GM18499 (cell line): ENCODE data around the gene LRRTM4.
"Not testable (repeated sequence)": the region's sequence is repeated elsewhere in the genome, so short reads cannot be mapped to it uniquely, and the experiment has no call there.

ENCODE experiments used
- ATAC-seq: cut with Tn5 transposase; IDR thresholded peaks from one replicate; pipeline ENCODE4 v1.9.1; 2021; ENCODE audit warnings: moderate number of reproducible peaks; ENCODE audit not compliant: insufficient read depth, unreplicated experiment

LRRTM4 gene

DNA sequence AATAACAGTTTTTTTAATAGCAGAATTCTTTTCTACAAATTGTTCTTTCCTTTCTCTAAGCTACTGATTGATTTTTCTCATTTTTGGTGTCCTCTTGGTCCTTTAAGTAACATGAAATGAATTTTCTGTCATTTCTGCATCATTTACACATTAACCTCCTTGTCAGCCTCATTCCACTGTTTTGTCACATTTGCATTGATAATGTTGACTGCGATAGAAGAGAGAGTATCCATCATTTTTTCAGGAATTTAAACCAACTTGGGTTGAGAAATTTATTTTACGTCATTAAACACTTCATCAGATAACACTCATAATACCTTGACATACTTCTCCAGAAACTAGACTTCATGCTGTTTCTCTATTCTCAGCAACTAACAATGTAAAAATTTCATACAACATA is 422.2 kb downstream of the LRRTM4 start:
- ATAC-seq = no peak

DNA sequence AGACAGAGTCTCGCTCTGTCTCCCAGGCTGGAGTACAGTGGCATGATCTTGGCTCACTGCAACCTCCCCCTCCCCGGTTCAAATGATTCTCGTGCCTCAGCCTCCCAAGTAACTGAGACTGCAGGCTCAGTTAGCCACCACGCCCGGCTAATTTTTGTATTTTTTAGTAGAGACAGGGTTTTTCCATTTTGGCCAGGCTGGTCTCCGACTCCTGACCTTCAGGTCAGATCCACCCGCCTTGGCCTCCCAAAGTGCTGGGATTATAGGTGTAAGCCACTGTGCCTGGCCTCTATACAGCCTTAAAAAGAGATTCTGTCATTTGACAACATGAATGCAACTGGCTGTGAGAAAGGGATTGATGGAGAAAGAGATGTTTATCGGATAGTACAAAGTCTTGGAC is 426.7 kb downstream of the LRRTM4 start:
- not testable (repeated sequence) for ATAC-seq

DNA sequence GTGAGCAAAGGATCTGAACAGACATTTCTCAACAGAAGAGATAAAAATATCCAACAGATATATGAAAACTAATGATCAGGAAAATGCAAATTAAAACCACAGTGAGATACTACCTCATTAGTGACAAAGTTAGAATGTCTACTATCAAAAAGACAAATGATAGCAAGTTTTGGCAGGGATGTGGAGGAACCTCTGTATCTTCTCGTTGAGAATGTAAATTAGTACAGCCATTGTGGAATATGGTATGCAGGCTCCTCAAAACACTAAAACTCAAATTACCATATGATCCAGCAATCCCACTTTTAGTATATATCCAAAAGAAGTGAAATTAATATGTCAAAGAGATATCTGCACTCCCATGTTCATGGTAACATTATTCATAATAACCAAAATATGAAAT is 427.1 kb downstream of the LRRTM4 start:
- ATAC-seq = no peak

DNA sequence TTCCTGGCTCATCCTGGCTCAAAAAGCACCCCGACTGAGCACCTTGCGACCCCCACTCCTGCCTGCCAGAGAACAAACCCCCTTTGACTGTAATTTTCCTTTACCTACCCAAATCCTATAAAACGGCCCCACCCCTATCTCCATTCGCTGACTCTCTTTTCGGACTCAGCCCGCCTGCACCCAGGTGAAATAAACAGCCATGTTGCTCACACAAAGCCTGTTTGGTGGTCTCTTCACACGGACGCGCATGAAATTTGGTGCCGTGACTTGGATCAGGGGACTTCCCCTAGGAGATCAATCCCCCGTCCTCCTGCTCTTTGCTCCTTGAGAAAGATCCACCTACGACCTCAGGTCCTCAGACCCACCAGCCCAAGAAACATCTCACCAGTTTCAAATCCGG is 433.8 kb downstream of the LRRTM4 start:
- ATAC-seq = not testable (repeated sequence)

DNA sequence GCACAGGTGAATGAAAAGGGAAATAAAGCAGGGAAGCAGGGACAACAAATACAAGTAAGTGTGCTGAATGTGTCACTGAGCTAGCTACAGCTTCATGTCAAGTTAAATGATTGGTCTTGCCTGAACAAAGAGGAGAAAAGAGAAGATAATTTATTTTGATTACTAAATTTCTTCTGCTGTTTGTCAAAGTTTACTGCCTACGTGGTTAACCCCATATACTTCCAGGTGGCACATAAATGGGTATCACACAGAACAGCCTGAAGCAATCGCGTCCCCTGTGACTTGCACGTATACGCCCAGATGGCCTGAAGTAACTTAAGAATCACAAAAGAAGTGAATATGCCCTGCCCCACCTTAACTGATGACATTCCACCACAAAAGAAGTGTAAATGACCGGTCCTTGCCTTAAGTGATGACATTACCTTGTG is 434.2 kb downstream of the LRRTM4 start:
- no peak for ATAC-seq

DNA sequence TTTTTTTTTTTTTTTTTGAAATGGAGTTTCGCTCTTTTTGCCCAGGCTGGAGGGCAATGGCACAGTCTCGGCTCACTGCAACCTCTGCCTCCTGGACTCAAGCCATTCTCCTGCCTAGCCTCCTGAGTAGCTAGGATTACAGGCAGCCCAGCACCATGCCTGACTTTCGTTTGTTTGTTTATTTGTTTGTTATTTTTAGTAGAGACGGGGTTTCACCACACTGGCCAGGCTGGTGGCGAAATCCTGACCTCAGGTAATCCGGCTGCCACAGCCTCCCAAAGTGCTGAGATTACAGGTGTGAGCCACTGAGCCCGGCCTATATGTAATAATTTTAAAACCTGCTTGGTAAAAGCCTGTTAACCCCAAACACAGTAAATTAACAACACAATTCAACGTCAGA is 435.7 kb downstream of the LRRTM4 start:
- ATAC-seq = no peak

GRCh38 chr2:77086051-77086450 is 436.1 kb downstream of the LRRTM4 start:
- no peak for ATAC-seq

DNA sequence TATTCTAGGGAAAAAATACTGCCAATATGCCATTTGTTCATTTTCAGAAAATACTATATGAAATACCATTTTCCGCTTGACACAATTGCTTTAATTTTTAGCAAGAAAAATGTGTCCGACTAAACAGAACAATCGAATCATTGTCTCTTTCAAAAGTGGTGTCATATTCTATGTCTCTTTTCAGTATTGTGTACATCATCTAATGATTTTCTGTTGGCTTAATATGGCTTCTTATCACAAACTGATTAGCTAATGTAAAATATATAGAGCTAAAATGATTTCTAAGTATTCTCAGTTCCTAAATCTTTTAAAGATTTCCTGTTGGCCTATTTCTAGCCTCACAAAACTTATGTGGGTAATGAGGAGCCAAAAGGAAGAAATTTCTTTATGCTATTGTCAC is 436.6 kb downstream of the LRRTM4 start:
- ATAC-seq = no peak

DNA sequence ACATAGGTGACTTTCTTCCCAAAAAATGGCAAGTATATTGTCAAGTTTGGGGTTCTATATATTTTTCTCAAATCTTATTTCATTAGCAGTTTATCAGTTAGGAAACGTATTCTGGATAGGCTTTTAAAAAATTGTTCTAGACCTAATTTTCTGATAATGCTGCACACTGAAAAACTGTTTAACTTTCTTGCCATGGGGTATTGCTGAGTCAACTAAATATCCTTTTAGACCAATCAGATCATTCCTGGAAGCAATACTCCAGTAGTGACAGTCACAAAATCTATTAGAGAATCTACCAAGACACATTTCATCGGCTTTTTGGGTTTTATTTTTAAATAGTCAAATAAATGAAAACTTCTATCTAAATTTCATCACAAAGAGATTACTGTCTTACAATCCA is 440.6 kb downstream of the LRRTM4 start:
- no peak for ATAC-seq

DNA sequence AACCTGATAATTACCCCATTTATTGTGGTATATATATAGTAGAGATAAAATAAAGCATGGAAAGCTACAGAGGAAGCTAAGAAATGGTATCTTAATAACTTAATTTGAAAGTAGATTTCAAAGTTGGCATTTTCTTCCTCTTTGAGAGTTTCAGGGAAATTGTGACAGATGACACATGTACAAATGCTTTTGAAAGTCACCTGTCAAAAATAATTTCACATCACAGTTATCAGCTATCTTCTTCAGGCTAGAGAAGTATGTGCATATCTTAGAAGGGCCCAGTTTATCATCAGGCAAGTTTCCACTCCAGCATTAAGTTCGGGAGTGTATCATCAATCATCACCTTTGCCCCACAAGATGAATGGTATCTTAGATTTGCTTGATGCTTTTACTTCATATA is 457.9 kb downstream of the LRRTM4 start:
- ATAC-seq = no peak

DNA sequence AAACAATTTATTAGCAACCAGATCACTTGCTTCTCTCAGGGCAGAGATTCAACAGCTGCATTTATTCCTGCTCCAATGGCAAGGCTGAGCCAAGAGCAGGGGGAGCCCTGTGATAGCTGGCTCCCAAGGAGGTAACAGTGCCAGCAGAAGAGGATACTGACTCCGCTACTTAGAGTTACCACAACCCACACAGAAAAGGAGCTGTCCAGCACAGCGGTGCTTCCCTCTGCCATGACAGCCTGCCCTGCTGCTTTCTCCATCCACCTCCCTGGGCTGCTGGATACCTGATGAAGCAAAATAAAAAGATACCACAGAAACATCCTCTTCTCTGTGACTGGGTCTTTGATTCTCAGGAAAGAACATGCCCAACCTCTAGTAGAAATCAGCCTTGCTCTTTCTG is 467.2 kb downstream of the LRRTM4 start:
- ATAC-seq = no peak

DNA sequence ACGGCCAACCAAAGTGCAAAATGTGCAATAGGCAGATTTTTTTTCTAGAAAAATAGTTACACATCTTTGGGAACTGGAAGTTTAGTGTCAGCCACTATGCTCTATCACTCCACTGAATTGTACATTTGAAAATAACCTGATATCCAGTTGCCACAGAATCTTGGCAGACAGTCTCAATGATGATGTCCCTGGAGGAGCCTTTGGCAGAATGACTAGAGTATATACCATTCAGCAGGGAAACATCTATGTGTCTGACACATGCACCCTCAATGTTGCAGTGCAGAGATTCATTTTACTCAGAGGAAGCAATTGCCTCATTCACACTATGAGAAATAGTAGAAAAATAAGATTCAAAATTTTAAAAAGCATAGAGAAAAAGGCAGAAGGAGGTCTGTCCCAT is 475.8 kb downstream of the LRRTM4 start:
- no peak for ATAC-seq

DNA sequence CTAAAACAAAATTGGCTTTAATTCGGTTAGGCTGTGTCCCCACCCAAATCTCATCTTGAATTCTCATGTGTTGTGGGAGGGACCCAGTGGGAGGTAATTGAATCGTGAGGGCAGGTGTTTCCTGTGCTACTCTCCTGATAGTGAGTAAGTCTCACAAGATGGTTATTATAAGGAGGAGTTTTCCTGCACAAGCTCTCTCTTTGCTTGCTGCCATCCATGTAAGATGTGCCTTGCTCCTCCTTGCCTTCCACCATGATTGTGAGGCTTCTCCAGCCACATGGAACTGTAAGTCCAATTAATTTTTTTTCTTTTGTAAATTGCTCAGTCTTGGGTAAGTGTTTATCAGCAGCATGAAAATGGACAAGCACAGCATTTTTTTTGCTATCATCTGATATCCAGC is 476.7 kb downstream of the LRRTM4 start:
- ATAC-seq = not testable (repeated sequence)

DNA sequence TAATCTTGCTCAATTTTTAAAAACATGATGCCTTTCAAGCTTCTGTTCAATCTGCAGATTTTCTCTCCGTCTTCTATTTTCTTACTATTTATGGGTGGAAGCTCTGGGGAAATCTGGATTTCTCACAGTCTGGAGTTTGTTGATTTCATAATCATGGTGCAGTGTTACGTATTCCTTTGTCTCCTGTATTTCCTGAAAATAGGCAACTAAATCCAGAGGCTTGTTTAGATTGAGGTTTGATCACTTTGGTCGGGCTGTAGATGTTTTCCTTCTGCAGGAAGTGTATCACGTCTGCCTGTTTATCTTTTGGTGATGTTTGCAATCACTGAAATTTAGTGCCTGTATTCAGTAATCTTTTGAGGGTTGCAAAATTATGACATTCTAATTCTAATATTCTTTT is 487.7 kb downstream of the LRRTM4 start:
- ATAC-seq = no peak

DNA sequence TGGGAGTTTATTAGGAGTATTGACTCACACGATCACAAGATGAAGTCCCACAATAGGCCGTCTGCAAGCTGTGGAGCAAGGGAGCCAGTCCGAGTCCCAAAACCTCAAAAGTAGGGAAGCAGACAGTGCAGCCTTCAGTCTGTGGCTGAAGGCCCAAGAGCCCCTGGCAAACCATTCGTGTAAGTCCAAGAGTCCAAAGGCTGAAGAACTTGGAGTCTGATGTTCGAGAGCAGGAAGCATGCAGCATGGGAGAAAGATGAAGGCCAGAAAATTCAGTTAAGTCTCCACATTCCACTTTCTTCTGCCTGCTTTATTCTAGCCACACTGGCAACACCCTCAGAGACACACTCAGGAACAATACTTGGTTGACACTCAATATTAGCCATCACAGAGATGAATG is 492.9 kb downstream of the LRRTM4 start:
- not testable (repeated sequence) for ATAC-seq

DNA sequence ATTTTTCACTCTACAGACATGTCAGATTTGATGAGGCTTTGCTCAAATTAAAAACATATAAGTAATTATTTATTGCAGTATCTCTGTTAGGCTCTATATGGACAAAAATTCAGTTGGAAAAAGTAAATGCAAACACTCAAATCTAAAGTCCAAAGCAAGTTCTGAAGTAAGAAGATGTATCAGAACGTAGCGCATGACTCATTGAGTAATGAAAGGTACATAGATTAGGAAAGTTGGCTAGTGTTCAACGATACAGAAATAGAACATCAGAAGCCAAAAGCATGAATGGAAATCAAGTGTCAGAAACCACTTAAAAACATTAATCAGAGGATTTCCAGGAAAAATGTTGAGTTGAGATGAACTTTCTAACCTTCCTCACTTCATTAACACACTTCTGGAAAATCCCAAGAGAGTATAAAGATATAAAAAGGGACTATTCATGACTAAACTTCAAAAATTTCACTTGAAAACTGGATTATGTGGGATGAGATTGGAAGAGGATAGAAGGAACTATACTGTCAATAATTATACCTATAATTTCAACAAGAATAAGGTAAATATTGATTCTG is 494.1 kb downstream of the LRRTM4 start:
- no peak for ATAC-seq

GRCh38 chr2:77025714-77026113 is 496.5 kb downstream of the LRRTM4 start:
- ATAC-seq = no peak

- ATAC-seq = no peak
Measured at GRCh38 chr2:77021161-77021560, 501.0 kb downstream of the LRRTM4 start.

- no peak for ATAC-seq
Measured at GRCh38 chr2:77018219-77018618, 504.0 kb downstream of the LRRTM4 start.

- ATAC-seq = no peak
Measured at GRCh38 chr2:77017355-77017745, 504.8 kb downstream of the LRRTM4 start.

DNA sequence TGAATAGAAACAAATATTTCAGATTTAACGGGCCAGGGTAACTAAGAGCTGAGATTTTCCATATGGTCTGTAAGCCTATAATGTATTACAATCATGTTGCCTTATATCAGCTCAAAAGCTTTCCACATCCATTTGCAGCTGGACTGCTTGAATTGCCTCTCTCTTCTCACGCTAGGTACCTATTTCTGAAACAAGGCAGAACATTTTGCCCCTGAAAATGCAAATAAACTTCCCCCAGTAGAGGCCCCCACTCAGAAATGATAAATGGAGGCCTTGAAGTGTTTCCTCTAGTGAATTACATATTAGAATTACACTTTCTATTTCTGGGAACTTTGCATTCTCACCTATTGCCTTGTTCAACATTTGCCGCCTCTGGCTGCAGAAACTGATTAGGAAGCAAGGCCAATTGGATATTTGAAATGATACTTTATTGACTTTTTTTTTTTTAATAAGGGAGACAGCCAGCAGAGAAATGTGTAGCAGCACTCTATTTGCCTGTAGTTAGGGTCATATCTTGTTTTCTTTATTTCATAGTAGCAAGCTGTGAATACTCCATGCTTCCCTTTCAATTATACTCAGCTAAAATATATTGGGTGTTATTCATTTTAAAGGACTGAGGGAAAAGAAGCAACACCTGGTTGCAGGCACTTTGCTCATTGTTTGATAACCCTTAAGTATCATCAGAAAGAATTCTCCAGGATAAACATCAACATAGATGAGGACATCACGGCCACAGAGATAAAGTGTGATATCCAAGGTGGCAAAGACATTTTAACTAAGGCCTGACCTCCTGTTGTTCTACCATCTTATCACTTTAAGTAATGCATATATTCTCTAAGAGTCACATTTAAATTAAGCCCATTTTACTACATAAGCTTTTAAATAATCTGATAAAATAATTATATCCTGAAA is 505.5 kb downstream of the LRRTM4 start:
- no peak for ATAC-seq

DNA sequence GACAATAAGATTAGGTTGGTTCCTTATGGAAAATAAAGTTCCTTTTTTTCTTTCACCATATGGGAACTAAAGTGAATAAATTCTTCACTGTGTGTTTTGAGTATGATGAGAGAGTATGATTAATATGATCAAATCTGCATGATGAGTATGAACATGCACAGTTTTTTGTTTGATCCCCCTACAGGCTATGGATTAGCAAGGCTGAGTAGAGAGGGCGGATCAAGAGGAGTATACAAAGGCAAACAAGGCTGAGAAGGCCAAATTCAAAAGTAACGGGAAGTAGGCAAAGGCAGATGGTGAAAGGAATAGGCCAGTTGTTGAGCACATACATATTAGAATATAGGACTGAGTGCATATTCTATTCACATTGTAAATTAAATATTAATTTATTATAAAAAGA is 508.2 kb downstream of the LRRTM4 start:
- no peak for ATAC-seq
